ENCODE measurements around the gene ALDOA. TPM values are rescaled to one million over a fixed set of nuclear protein-coding genes. Genes with fewer than 3 reads are reported as not detected.

ALDOA gene
- total and polyA plus RNA-seq, 2 experiments from 2014 or later: 397 to 882 TPM

DNA sequence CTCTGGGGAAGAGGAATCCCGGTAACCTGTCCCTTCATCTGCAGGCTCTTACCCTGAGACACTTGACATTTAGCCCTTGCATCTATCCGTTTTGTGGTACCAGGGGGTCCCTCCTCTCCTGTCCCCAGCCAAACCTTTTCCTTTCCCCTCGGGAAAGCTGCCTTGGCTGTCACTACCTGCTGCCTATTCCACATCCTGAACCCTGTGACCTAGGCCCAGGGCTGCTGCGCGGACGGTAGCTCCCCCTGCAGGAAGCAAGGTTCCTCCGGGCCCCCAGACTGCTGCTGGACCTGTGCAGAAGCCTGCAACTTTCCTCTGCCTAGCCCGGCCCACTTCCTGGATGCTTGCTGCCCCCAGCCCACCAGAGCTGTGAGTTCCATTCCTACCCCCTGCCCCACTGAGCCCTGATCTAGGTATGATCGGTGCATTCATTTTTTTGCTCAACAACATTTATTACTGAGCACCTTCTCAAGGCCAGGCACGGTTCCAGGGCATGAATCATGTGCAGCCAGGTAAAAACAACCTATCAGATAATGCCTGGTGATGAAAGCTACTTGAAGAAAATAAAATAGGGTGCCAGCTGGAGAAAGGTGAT is 10.5 kb upstream of the ALDOA start:
- Histone ChIP-seq H3K79me2 (no peaks in the 10 kb centered on the region), H3K36me3 (replicated peaks; ENCODE audit: insufficient read depth, low read depth) (no peaks in the 10 kb centered on the region), H3K4me2 (no peak overlapping the region), H3K4me3 (no peak overlapping the region), H3K4me1 (ENCODE audit: insufficient read depth) (peaks cover 6% of the 10 kb centered on the region), H3K9me3 (ENCODE audit: low read depth) (no peaks in the 10 kb centered on the region), H4K20me1 (ENCODE audit: insufficient read depth, poor library complexity, severe bottlenecking) (no peaks in the 10 kb centered on the region), H2AFZ (no peak overlapping the region), H3K27me3 (no peaks in the 10 kb centered on the region), H3K9me2 (replicated peaks; ENCODE audit: insufficient read depth) (no peaks in the 10 kb centered on the region), H3K27ac (no peak overlapping the region)
- DNase-seq (ENCODE audit: low spot score): no peak
- TF ChIP-seq, protein P1, sequence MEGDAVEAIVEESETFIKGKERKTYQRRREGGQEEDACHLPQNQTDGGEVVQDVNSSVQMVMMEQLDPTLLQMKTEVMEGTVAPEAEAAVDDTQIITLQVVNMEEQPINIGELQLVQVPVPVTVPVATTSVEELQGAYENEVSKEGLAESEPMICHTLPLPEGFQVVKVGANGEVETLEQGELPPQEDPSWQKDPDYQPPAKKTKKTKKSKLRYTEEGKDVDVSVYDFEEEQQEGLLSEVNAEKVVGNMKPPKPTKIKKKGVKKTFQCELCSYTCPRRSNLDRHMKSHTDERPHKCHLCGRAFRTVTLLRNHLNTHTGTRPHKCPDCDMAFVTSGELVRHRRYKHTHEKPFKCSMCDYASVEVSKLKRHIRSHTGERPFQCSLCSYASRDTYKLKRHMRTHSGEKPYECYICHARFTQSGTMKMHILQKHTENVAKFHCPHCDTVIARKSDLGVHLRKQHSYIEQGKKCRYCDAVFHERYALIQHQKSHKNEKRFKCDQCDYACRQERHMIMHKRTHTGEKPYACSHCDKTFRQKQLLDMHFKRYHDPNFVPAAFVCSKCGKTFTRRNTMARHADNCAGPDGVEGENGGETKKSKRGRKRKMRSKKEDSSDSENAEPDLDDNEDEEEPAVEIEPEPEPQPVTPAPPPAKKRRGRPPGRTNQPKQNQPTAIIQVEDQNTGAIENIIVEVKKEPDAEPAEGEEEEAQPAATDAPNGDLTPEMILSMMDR (IDR thresholded peaks at IDR 0.05; ENCODE audit: poor library complexity): peak; percentile 40
- no peak for TF ChIP-seq EZH2phosphoT487 (IDR thresholded peaks at IDR 0.05; ENCODE audit: low read depth, severe bottlenecking, unreplicated experiment)
- TF ChIP-seq EZH2 (IDR thresholded peaks at IDR 0.05; ENCODE audit: borderline replicate concordance): no peak
- WGBS (ENCODE audit: low lambda C conversion rate, missing lambda C conversion rate): 31% methylated on average over 10 of the region's 10 CpGs

DNA sequence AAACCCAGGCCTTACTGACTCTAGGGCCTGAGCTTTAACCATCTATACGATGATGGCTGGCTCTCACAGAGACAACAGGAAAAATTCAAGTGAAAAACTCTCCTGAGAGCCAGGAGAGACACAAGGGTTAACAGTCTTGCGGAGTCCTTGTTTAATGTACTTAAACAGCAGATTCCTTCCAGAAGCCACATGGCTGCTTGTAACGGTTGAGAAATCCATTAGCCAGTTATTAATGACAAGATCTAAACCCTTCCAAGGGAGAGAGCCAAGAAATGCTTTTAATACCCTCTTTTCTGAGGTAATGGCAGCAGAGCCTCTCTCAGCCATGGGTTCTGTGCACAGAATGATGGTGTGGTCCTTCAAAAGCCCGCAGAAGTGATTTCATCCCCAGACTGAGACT is 5.2 kb upstream of the ALDOA start:
- peak overlapping the region; percentile 69 for H3K27ac ChIP-seq
- 50% methylated on average over 4 of the region's 4 CpGs for WGBS (ENCODE audit: low lambda C conversion rate, missing lambda C conversion rate)

DNA sequence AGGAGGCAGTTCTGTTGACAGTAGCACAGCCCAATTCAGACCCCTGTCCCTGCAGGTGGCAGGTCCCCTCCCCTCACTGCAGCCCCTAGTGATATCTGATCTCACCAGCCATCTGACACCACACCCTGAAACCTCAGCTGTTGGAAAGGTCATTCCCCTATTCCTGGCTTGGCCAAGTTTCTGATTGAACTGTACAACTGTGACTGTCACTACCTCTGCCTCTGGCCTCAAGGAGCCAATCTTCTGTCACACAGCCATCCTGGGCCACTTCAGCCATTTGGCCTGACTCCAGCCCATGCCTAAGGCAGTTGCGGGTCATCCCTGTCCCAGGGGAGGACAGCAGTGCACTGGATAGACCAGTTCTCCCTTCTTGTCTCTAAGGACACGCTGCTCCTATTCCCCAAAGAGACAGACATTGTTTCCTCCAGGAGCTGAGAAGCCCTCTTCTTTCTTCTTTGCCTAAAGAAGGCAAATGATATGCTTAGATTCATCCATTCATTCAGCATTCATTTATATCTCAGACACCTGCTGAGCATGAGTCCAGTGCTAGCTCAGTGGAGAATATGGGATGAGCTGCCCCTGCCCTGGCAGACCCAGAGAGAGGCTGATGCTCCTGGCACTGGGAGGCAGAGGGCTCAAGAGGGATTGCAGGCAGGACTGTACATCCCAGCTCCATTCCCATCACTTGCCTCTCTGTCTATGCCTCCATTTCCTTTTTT is 4.6 kb upstream of the ALDOA start:
- Histone ChIP-seq H3K9me2 (replicated peaks; ENCODE audit: insufficient read depth) (no peaks in the 10 kb centered on the region), H3K4me1 (ENCODE audit: insufficient read depth) (peaks cover 19% of the 10 kb centered on the region), H3K27ac (peak overlapping the region; percentile 46), H3K27me3 (no peaks in the 10 kb centered on the region), H3K36me3 (replicated peaks; ENCODE audit: insufficient read depth, low read depth) (no peaks in the 10 kb centered on the region), H3K9me3 (ENCODE audit: low read depth) (no peaks in the 10 kb centered on the region), H4K20me1 (ENCODE audit: insufficient read depth, poor library complexity, severe bottlenecking) (no peaks in the 10 kb centered on the region), H3K4me2 (peak overlapping the region; percentile 29), H2AFZ (no peak overlapping the region), H3K79me2 (peaks cover 9% of the 10 kb centered on the region), H3K4me3 (no peak overlapping the region)
- TF ChIP-seq, protein P1 (IDR thresholded peaks at IDR 0.05; ENCODE audit: poor library complexity): no peak
- TF ChIP-seq EZH2phosphoT487 (IDR thresholded peaks at IDR 0.05; ENCODE audit: low read depth, severe bottlenecking, unreplicated experiment) (no peak), EZH2 (IDR thresholded peaks at IDR 0.05; ENCODE audit: borderline replicate concordance) (no peak)
- DNase-seq (ENCODE audit: low spot score): no peak
- WGBS (ENCODE audit: low lambda C conversion rate, missing lambda C conversion rate): 69% methylated on average over 2 of the region's 2 CpGs

More for the DNA sequence above, 5.2 kb upstream of the ALDOA start:
- Histone ChIP-seq H3K4me3 (no peak overlapping the region), H4K20me1 (ENCODE audit: insufficient read depth, poor library complexity, severe bottlenecking) (no peaks in the 10 kb centered on the region), H3K4me1 (ENCODE audit: insufficient read depth) (peaks cover 19% of the 10 kb centered on the region), H3K4me2 (peak overlapping the region; percentile 47), H3K27me3 (no peaks in the 10 kb centered on the region), H3K9me2 (replicated peaks; ENCODE audit: insufficient read depth) (no peaks in the 10 kb centered on the region), H2AFZ (no peak overlapping the region), H3K36me3 (replicated peaks; ENCODE audit: insufficient read depth, low read depth) (no peaks in the 10 kb centered on the region), H3K79me2 (peaks cover 6% of the 10 kb centered on the region), H3K9me3 (ENCODE audit: low read depth) (no peaks in the 10 kb centered on the region)
- no peak for DNase-seq (ENCODE audit: low spot score)
- no peak for TF ChIP-seq EZH2 (IDR thresholded peaks at IDR 0.05; ENCODE audit: borderline replicate concordance)
- TF ChIP-seq, protein P1 (IDR thresholded peaks at IDR 0.05; ENCODE audit: poor library complexity): no peak
- TF ChIP-seq EZH2phosphoT487 (IDR thresholded peaks at IDR 0.05; ENCODE audit: low read depth, severe bottlenecking, unreplicated experiment): no peak

Measured in hepatocyte (in vitro differentiated cells).